NCI-H510A (cell line): ENCODE data around the gene FOXN1.

ENCODE experiments used
- DNase-seq: peaks from one replicate; lab custom pipeline; 2025; lab: John Stamatoyannopoulos, UW

The FOXN1 gene

DNA sequence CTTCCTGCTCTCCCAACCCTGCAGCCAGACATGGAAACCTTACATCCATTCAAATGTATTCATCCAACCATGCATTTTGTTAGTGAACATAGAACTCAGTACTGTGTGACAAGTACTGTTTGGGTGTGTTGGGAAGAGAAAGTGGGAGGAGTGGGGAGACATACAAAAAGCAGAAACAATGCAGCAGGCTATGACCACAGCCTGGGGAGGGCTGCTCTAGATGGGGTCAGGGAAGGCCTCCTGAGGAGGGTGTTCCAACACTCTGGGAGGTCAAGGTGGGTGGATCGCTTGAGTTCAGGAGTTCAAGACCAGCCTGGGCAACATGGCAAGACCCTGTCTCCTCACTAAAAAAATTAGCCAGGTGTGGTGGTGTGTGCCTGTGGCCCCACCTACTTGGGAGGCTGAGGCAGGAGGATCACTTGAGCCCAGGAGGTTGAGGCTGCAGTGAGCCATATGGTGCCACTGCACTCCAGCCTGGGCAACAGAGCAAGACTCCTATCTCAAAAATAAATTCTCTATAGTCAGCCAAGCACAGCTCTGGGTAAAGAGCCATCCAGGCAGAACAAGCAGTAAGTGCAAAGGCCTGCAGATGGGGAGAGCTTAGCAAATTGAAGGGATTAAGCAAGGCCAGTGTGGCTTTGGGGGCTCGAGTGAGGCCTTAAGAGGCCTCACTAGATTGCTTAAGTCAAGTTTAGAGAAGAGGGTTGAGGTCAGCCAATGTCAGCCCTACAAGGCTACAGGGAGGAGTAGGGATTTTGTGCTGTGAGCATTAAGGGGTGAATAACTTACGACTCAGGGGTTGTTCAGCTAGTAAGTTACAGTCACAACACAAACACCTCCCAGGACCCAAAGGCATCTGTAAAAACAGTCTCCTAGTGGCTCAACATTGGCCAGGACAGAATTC lies 27.2 kb upstream of the FOXN1 start:
- DNase-seq: no peak

DNA sequence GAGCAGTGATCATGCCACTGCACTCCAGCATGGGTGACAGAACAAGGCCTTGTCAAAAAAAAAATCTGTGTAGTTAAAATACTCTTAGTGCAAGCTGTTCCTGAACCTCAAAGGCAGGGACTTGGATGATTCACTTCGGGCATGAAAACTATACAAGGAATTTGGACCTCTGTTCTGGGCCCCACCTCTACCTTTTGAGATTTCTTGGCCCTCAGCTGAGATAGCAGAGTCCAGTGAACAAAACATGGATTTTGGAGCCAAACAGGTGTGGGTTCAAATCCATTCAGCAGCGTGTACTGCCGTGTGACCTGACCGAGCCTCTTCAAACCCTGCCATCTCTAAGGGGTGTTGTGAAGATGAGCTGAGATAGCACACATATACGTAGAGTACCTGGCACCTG lies 25.9 kb upstream of the FOXN1 start:
- DNase-seq: no peak

DNA sequence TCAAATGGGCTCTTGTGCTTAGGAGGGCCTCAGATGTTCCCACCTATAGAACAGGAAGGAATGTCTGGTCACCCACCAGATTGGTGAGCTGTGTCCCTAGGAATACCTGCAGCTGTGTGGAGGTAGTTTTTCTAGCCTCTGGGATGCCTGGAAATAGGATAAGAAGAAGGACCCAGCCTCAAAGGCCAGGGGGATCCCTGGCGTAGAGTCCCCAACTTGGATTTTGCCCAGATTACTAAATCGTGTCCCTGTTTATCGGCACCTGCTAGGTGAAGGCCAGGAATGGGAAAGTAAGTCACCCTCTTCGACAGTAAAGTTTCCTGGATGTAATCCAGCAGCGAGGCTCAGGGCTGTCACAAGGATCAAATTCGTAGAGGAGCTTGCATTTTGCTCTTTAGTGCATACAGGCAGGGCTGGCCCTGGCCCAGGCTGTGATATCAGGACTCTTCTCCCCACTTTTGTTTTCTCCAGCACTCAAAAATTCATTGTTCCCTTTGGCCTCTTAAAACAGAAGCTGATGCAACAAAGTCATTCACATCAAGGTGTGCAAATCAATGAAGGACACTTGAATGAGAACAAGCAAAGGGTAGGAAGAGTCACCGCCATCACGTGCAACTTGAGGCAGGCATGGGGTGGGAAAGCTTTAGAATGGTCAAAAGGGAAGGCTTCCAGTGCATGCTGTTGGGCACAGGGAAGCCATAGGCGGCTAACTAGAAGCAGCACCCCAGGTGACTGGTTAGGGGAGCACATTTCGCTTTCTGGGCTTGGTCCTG lies 25.2 kb upstream of the FOXN1 start:
- DNase-seq: peak; percentile 36

DNA sequence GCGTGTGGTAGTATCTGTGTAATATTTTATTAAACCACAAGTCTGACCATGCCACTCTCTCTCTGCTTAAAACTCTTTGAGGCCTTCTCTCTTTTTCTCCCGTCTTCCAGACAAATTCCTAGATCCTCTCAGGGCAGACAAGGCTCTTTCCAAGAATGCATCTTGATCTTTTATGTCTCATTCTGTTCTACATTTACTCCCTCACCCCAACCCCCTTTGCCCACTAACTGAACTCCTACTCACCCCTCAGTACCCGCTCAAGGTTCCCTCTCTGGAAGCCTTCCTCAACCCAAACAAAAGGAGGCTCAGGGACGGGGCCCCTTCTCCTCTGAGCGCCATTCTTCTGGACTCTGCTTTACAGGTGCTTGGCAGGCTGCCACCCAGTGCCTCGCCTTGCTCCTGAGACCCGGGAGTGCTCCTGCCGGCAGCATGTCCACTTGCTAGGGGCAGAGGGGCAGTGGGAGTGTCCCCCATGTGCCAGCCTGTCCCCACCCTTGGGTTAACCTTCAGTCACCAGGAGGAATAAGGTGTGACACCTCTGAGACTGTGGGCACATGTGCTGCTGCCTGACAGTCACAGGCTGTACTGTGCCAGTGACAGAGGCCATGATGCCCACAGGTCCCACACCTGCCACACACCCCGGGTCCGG lies 23.5 kb upstream of the FOXN1 start:
- no peak for DNase-seq

DNA sequence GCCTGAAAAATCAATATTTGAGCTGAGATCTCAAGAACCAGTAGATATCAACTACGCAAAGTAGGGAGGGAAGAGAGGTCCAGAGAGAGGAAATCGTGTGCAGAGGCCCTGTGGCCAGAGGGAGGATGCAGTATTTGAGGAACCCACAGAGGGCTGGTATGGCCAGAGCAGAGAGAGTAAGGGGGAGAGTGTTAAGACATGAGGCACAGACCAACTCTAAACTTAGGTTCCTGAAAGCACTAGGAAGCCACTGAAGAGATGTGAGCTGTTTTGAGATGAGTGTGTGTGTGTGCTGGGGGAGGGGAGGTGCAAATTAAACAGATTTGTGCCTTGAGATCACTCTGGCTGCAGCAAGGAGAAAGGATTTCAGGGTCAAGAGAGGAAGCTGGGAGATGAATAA lies 21.9 kb upstream of the FOXN1 start:
- DNase-seq: no peak

DNA sequence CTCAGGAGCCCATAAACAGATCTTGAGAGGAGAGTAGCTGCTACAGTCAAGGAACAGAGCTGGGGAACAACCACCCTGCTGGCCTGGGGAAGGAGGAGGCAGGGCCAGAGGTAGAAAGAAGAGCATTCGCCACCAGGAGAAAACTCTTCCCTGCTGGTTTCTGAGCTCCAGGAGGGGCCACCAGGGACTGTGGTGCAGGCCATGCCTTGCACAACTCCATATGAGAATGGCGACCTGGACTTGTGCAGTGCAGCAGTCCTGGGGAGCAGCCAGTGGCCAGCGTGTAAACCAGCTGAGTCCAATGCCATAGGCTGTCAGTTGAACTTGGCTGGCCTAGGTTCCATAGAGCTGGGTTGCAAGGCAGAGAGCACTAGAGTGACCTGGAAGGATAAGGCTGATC lies 21.1 kb upstream of the FOXN1 start:
- no peak for DNase-seq

DNA sequence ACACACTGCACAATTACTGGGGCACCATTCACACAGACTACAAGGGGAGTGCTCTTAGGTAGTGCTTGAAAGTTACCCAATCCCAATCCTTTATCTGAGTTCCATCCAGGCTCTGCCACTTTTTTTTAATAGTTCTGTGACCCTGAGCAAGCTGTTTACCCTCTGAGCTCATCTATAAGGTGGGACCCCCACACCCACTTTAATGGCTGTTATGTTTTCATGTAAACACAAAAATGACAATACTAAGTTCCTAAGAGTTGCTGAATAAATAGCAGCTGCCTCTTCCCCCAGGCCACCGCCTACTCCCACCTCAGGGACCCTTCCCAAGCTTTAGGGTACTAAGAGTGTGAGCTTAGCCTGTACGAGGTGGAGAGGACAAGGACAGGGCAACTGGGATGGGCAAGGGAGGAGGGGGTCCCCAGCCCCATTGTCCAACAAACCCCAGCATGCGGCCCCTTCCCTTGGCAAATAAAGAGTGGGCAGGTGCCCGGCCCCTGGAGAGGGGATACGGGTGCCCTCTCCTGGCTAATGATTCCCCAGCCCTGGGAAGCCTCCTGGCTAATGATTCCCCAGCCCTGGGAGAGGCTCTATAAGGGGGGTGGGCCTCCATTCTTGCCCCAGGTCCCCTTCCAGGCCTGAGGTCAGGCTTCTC lies 18.1 kb upstream of the FOXN1 start:
- no peak for DNase-seq

DNA sequence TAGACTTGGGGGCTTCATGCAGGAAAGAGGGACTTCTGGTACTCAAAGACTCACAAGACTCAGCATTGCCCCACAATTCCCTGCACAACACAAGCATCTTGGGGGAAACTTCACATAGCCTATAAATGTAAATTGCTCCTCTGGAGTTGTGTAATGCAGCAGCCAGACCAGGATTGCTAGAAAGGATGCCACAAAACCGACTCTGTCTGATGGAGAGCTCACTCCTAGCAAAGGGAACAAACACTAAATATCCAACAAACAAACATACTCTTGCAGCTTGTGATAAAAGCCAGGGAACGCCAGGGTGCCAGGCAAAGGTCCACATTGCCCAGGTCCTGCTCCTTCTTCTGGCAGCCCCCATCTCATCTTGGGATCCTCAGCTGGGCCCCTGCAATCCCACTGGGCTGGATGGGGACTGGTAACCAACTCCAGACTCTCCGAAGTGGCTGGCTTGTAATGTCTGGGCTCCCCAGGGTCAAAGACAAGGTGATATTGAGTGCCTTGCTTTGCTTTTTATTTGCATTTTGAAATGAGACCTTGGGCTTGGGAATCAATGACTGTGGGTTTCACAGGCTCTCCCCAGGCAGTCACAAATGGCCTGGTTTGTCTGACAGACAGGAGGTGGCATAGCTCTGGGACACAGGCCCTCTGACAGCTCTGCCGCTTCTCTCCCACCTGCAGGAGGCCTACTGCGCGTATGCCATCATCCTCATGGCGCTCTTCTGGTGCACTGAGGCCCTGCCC lies 17.4 kb upstream of the FOXN1 start:
- no peak for DNase-seq

DNA sequence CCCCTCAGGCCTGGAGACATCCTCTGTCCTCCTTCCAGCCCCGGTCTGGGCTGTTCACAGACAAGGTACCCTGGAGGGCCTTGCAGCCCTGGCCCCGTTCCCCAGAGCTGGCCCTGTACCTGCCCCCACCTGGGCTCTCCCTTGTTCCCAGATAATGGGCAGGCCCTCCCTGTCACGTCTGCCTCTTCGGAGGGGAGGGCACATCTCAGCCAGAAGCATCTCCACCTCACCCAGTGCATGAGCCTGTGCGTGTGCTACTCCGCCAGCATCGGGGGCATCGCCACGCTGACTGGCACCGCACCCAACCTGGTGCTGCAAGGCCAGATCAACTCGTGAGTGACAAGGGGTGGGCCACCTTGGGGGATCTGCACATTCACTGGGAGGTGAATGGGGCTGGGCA lies 14.9 kb upstream of the FOXN1 start:
- no peak for DNase-seq

DNA sequence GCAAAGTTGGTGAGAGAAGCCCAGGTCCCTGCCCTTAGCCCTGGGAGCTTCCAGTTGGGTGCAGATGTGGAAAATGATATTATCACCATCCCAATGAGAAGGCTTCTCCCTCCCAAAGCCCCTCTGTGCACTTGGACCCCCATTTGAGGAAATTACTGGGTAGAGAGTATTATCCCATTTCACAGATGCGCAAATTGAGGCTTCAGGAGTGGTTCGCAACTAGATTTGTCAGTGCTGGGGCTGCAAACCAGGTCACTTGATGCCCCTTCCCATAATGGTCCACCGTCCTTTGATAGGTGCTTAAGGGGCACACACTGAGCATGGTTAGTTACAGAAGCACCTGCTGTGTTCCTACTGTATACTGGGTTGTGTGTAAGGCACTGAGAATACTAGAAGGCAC lies 14.3 kb upstream of the FOXN1 start:
- DNase-seq: no peak

DNA sequence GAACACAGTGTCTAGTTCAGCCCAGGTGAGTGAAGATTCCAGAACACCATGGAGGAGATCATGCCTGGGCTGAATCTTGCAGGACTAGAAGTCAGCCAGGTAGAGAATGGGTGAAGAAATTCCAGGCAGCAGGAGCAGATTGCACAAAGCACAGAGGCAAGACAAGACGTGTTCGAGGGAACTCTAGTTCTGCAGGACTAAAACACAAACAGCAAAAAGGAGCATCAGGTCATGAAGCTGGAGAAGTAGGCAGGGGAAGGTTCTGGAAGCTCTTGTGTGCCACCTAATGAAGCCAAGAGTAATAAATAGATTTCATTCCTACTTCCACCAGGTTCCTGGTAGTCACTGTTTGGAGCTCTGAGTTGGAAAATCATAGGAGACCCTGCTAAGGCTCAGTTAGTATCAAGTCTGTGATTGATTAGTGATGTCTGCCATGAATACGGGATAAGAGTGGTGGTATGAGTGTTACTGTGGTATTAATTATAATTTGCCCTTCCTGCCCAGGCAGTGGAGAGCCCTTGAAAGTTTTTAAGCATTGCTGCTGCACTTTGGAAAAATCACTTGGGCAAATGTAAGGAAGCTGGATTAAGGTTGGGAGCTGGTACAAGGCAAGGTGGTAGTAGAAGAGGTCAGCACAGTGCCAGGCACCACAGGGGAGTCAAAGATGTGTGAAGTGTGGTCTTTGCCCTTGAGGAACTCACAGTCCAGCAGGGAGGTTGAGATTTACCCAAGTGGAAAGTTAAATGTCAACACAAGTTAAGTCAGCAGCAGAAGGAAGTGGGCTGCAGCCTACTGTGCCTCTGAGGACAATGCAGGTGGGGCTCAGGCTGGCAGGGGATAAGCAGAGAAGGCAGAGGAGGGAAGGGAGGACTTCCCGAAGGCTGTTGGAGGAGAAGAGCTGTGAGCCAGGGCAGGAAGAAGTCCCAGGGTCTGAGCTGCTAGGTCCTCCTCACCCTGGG lies 13.5 kb upstream of the FOXN1 start:
- no peak for DNase-seq

DNA sequence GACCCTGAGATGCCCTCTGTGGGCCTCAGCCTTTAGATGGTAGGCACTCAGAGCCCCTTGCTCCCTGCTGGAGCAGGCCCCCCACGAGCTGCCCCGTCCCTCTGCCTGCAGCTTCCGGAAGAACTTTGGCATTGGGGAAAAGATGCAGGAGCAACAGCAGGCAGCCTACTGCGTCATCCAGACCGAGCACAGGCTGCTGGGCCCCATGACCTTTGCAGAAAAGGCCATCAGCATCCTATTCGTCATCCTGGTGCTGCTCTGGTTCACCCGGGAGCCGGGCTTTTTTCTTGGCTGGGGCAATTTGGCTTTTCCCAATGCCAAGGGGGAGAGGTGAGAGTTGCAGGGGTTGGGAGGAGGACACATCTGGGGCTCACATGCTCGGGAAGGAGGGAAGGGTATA lies 12.7 kb upstream of the FOXN1 start:
- no peak for DNase-seq

DNA sequence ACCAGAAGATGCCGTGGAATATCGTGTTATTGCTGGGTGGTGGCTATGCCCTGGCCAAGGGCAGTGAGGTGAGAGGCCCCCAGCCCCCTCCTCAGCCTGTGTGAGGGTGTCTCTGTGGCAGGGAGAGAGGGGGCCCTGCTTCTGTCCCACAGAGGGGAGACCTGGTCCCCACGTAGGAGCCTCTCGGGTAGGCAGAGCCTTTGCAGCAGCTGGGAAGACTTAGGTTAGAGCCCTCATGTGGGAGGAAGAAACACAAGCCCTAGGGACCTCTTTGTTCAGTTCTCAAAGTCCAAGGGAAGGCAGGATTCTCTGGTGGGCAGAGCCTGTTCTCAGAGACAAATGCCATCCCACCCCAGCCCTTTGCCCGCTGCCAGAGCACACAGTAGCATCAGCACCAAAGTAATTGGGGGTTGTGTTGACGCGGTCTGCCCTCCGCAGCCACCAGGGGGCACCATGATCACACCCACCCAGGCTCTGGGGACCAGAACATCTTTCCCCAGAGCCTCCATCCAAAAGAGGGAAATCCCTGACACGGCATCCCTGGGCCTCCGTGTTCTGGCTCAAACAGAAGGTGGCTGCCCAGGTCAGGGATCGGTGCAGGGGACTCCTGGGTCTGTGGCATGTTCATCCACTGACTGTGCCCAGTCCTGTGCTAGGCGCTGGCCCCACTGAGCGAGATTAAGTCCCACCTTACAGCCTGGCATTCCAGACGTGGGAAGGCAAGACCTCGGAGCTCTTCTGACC lies 11.5 kb upstream of the FOXN1 start:
- peak; percentile 26 for DNase-seq

DNA sequence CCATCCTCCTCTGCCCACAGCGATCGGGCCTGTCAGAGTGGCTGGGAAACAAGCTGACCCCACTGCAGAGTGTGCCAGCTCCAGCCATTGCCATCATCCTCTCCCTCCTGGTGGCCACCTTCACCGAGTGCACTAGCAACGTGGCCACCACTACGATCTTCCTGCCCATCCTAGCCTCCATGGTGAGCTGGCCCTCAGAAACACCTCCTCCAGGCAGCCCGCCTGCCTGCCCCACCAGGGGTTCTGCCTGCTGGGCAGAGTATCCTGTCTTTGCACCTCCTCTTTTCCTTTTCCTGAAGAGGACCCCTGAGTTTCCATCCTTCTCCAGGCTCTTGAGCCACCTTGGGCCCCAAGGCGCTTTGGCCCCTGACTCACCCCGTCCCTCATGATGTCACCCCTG lies 10.5 kb upstream of the FOXN1 start:
- DNase-seq: no peak

DNA sequence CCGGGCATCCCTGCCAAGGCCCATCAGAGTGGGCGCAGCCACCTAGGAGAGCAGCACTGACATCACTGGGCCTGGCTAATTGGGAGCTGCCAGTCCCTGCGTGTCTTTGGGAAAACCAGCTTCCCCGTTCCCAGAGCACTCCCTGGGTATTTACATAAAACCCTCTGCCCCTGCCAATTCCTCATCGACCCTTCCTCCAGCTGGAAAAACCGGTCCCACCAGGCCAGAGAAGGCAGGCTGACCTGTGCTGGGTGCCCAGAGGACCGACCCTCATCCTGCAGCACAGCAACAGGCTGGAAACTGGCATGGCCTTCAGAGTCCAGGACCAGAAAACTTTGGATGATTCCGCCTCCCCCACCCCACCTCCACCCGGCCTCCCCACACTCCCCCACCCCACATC lies 8.2 kb upstream of the FOXN1 start:
- peak; percentile 69 for DNase-seq

DNA sequence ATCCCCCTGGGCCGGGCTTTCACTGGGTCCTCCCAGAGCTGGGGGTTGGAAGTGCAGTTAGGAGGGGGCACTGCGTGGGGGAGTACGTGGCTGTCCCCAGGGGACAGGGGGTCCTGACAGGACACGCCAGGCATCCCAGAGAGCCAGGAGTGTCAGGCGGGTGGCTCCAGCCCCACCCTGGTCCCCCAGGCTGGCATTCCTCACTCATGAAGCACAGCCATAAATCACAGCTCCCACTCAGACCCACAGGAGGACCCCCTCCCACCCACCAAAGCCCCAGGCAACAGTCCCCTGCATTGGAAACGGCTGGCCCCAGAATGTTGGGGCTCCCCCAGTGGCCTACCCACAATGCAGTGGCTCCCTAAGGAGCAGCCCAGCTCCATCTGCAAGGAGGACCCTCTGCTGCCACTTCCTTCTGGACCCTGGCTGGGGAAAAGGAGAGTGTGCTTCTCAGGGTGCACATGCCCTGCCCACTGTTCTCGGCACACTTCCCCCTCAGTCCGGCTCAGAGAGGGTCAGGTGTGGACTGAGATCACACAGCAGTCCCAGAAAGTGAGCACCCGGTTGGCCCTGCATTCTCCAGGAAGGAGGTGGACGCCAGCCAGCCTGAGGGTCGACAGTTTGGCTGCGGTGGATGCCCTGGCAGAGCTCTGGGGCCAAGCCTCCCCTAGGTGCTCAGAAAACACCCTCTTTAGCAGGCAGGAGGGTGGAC lies 7.3 kb upstream of the FOXN1 start:
- DNase-seq: no peak

DNA sequence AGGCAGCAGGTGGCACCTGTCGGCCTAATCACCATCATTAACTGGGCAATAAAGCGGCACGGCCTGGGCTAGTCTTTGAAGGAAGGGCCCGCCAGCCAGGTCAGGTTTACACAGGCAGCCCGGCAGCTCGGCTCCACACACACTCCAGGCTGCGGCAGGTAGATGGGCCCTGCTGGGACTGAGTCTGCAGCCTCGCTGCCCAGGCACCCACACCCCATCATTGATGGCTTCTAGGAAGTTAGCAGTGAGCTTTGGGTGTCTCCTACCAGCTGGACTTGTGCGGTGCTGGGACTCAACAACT lies 6.8 kb upstream of the FOXN1 start:
- peak; percentile 75 for DNase-seq

DNA sequence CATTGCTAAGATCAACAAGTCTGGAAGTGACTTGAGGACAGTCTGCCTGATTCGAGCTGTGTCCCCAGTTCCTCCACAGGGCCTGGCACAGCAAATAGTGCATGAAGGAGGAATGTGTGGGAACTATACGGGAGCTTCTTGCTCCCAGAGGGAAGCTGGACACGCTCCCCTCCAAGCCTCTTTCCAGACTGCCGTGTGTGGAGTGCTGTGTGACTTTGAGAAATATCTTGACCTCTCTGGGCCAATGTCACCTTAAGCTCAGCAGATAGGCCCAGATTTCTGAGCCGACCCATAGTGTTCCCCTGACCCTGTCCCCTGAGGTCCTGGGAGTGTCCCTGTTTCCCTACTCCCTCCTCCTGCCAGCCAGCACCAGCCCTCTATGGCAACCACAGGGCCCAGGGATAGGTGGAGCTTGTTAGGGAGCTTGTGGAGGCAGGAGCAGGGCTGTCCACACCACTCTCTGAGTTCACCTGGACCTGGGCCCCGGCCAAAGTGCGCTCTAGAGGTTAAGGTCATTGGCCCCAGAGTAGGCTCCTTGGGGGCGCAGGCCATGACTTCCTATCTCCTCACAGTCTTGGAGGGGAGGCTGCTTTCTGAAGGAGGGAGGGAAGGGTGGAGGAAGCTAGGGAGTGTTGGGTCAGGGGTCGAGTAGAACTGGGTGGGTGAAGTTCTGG lies 6.3 kb upstream of the FOXN1 start:
- no peak for DNase-seq
